Vagina (tissue), 2 donors: Measurements from ENCODE around the gene YIF1B. TPM values are rescaled to one million over a fixed set of nuclear protein-coding genes. Genes with fewer than 3 reads are reported as not detected.

ENCODE experiments used
- DNase-seq, 2 donors: peaks; one replicate each; pipeline ENCODE4 v3.0.0-alpha.2; 2017; ENCODE audit errors: extremely low spot score in 2 of 2
- H3K27ac ChIP-seq: fragments of 200-600 bp; sonication (generic); one replicate; pipeline ENCODE4 v1.5.1; 2019
- H3K27me3 ChIP-seq: fragments of 200-600 bp; sonication (generic); one replicate; pipeline ENCODE4 v1.5.1; 2019
- H3K36me3 ChIP-seq, 2 donors: fragments of 200-600 bp; sonication (generic); one replicate each; pipeline ENCODE4 v1.5.1; 2017 to 2019
- H3K4me1 ChIP-seq: fragments of 200-600 bp; sonication (generic); one replicate; pipeline ENCODE4 v1.5.1; 2019
- H3K4me3 ChIP-seq, 2 donors: fragments of 200-600 bp; sonication (generic); 1 replicate in 1 of 2; 2 replicates in 1 of 2; pipeline ENCODE4 v1.5.1; 2016 to 2019
- H3K9me3 ChIP-seq: fragments of 200-600 bp; sonication (generic); one replicate; pipeline ENCODE4 v1.5.1; 2019
- CTCF ChIP-seq, 3 experiments: fragments of 450-650 bp in 2 of 3; fragments of 200-600 bp in 1 of 3; sonication (generic) in 1 of 3; IDR thresholded peaks; one replicate each; pipeline ENCODE4 v1.5.1; 2017 to 2019; ENCODE audit warnings: antibody characterized with exemption in 3 of 3, mild to moderate bottlenecking in 2 of 3, moderate library complexity in 2 of 3
- POLR2A ChIP-seq, 2 donors: fragments of 450-650 bp; IDR thresholded peaks; one replicate each; pipeline ENCODE4 v1.6.1; 2017; ENCODE audit warnings: antibody characterized with exemption in 2 of 2, mild to moderate bottlenecking in 2 of 2, moderate library complexity in 2 of 2
- POLR2AphosphoS5 ChIP-seq, 2 donors: sonication (generic); formaldehyde crosslinking; IDR thresholded peaks; one replicate each; pipeline ENCODE4 v1.9.0; 2017; ENCODE audit warnings: antibody characterized with exemption in 2 of 2, mild to moderate bottlenecking in 2 of 2, low read depth in 1 of 2; ENCODE audit not compliant: insufficient read depth in 1 of 2
- intact Hi-C: fragments of 100-400 bp; cut with DNase I; formaldehyde crosslinking; loops from one replicate; pipeline ENCODE4 v1.15.1; 2023
- total RNA-seq: library from RNA; depleted of rRNA; stranded (reverse); fragments of >200 nt; gene quantifications from one replicate; pipeline ENCODE4 v1.2.3, GENCODE V29; 2016

Gene YIF1B
- total RNA-seq, 1 donor from 2014 or later: 32.9 TPM

DNA sequence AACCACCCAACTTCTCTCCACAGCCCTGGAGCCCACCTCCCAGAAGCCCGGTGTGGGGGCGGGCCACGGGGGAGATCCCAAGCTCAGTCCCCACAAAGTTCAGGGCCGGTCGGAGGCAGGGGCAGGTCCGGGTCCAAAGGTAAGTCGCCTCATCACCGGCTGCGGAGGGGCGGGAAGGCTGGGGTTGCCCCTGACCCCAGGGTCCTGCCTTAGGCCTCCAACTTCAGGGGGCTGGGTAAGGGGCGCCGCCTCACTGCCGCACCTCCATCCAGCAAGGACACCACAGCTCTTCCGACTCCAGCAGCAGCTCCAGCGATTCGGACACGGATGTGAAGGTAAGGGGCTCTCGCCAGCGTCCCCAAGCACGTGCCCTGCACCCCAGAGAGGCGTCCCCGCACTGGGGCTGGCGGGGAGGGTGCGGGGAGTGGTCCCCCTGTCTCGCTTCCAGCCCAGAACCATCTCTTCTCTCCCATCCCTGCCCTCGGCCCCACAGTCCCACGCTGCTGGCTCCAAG lies 11.3 kb downstream of the YIF1B start:
- DNase-seq: no peak
- H3K9me3 ChIP-seq: no peaks in the 10 kb centered on the region
- peaks cover 10% of the 10 kb centered on the region for H3K4me1 ChIP-seq
- TF ChIP-seq POLR2A (IDR thresholded peaks at IDR 0.05) (no peak), POLR2AphosphoS5 (IDR thresholded peaks at IDR 0.05; ENCODE audit: insufficient read depth in 1 of 2, low read depth in 1 of 2) (no peak), CTCF (IDR thresholded peaks at IDR 0.05) (no peak)
- H3K27ac ChIP-seq: peak overlapping the region; percentile 31
- intact Hi-C loops: no loop called here
- no peaks in the 10 kb centered on the region for H3K27me3 ChIP-seq
- peak overlapping the region in 1 of 2 donors; percentile 37 for H3K4me3 ChIP-seq
- H3K36me3 ChIP-seq: peaks cover 0 to 22% of the 10 kb centered on the region in 2 donors

DNA sequence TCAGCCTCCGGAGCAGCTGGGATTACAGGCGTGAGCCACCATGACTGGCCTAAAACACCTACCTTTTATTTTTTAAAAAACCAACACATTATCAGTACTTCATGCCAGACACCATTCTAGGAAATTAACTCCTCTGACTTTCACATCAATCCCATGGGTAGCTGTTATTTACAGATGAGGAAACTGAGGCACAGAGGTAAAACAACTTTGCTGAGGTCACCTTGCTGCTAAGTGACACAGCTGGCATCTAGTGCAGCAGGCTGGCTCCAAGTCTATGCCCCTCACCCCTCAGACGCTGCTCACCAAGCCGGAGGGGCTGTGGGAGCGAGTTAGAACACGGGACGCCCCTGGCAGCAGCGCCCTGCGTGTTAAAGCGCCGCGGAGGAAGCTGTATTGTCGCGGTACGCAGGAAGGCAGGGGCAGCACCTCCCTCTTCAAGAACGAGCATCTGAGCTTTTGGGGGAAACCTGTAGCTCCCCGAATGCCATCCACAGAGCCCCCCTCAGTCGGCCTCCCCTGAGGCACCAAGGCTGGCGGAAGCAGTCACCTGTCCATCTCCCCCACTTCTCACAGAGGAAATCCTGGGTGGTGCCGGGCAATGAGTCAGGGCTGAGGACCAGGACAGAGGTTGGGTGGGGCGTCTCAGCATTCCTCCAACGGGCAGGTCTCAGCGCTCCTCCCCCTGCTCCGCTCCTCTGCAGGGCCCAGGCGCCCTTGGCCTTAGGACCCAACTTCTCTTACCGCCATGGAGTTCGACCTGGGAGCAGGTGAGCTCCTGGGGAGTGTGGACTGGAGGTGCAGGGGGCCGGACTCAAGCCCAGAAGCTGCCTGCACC lies 12.0 kb downstream of the YIF1B start, which contains the start of gene C19orf33:
TSS of gene C19orf33 (plus strand) at position 735 of the 835 bp plus-strand sequence. CDS start at position 746, 11 bp downstream.
- peaks cover 16% of the 10 kb centered on the region for H3K4me1 ChIP-seq
- H3K36me3 ChIP-seq: peaks cover 0 to 18% of the 10 kb centered on the region in 2 donors
- no peaks in the 10 kb centered on the region for H3K9me3 ChIP-seq
- TF ChIP-seq CTCF (IDR thresholded peaks at IDR 0.05): no peak
- peak in 1 of 2 donors; percentile 48 for TF ChIP-seq POLR2AphosphoS5 (IDR thresholded peaks at IDR 0.05; ENCODE audit: insufficient read depth in 1 of 2, low read depth in 1 of 2)
- H3K4me3 ChIP-seq: peak within 1 kb of the TSS in 1 of 2 donors; percentile 37
- H3K27ac ChIP-seq: peak within 1 kb of the TSS; percentile 31
- no peaks in the 10 kb centered on the region for H3K27me3 ChIP-seq
- intact Hi-C loops: no loop called here
- DNase-seq: no peak

GRCh38 chr19:38298821-38299680 lies 16.7 kb downstream of the YIF1B start:
- peak overlapping the region; percentile 63 for H3K27ac ChIP-seq
- DNase-seq: no peak
- intact Hi-C loops: no loop called here
- H3K4me1 ChIP-seq: peaks cover 29% of the 10 kb centered on the region
- no peaks in the 10 kb centered on the region for H3K9me3 ChIP-seq
- no peaks in the 10 kb centered on the region for H3K36me3 ChIP-seq
- H3K4me3 ChIP-seq: no peak overlapping the region
- no peaks in the 10 kb centered on the region for H3K27me3 ChIP-seq
- TF ChIP-seq CTCF (IDR thresholded peaks at IDR 0.05): no peak
- no peak for TF ChIP-seq POLR2AphosphoS5 (IDR thresholded peaks at IDR 0.05; ENCODE audit: insufficient read depth in 1 of 2, low read depth in 1 of 2)
- TF ChIP-seq POLR2A (IDR thresholded peaks at IDR 0.05): no peak

DNA sequence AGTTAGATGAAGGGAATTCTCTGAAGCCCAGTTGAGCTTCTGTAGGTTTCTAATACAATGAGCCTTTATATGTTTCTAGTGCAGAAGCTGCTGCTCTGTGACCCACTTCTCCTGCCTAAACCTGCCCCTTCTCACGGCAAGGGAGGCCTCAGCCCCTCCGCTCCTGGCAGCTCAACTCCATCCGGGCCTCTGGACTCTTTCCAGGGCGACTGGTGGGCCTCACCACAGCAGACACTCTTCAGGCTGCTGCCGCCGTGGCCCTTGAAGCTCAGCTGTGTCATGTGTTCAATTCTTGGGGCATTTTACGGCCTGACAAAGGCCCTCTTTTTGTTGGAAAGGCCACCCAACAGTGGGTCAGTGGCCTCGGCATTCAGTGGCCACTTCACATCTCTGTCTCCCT lies 21.7 kb downstream of the YIF1B start:
- DNase-seq: no peak
- Histone ChIP-seq H3K27me3 (no peaks in the 10 kb centered on the region), H3K36me3 (no peaks in the 10 kb centered on the region), H3K27ac (no peak overlapping the region), H3K4me1 (peaks cover 57% of the 10 kb centered on the region), H3K9me3 (no peaks in the 10 kb centered on the region), H3K4me3 (no peak overlapping the region)
- no peak for TF ChIP-seq CTCF (IDR thresholded peaks at IDR 0.05)
- TF ChIP-seq POLR2AphosphoS5 (IDR thresholded peaks at IDR 0.05; ENCODE audit: insufficient read depth in 1 of 2, low read depth in 1 of 2): no peak
- TF ChIP-seq POLR2A (IDR thresholded peaks at IDR 0.05): no peak
- intact Hi-C loops: no loop called here
